Measurements from ENCODE around the gene GDE1. TPM values are rescaled to one million over a fixed set of nuclear protein-coding genes. Genes with fewer than 3 reads are reported as not detected.

Gene GDE1
- polyA plus RNA-seq, 4 donors = 74.6 to 84.0 (median 79.3) TPM

Other genes with a start within 250 kb of the GDE1 start
- gene CLEC19A, start 236.4 kb downstream of the GDE1 start, polyA plus RNA-seq (ENCODE audit: insufficient read length in 4 of 4) = under 1 TPM in 1 of 4 donors, not detected in 3; 0.04 TPM
- under 1 TPM; 0.43 to 0.72 (median 0.51) TPM for gene TMC5, start 104.2 kb downstream of the GDE1 start, polyA plus RNA-seq (ENCODE audit: insufficient read length in 4 of 4)
- gene CCP110, start 1.8 kb upstream of the GDE1 start, polyA plus RNA-seq (ENCODE audit: insufficient read length in 4 of 4) = 10 to 100 TPM; 21.4 to 28.2 (median 25.7) TPM
- 10 to 100 TPM; 60.7 to 69.3 (median 65.1) TPM for gene VPS35L, start 33.6 kb upstream of the GDE1 start, polyA plus RNA-seq (ENCODE audit: insufficient read length in 4 of 4)
- gene KNOP1, start 196.1 kb upstream of the GDE1 start, polyA plus RNA-seq (ENCODE audit: insufficient read length in 4 of 4) = 10 to 100 TPM; 38.2 to 42.0 (median 39.5) TPM
- gene IQCK, start 196.2 kb upstream of the GDE1 start, polyA plus RNA-seq (ENCODE audit: insufficient read length in 4 of 4) = 10 to 100 TPM; 45.0 to 51.9 (median 49.2) TPM